GM12801 (cell line): ENCODE measurements around the gene LPP.

Experiments
- TF ChIP-seq, protein P1 (sequence below): IDR thresholded peaks from one replicate; pipeline ENCODE4 v1.5.1; 2011; ENCODE audit warnings: control low read depth; ENCODE audit not compliant: insufficient read length; ENCODE audit errors: extremely low read depth

LPP gene

DNA sequence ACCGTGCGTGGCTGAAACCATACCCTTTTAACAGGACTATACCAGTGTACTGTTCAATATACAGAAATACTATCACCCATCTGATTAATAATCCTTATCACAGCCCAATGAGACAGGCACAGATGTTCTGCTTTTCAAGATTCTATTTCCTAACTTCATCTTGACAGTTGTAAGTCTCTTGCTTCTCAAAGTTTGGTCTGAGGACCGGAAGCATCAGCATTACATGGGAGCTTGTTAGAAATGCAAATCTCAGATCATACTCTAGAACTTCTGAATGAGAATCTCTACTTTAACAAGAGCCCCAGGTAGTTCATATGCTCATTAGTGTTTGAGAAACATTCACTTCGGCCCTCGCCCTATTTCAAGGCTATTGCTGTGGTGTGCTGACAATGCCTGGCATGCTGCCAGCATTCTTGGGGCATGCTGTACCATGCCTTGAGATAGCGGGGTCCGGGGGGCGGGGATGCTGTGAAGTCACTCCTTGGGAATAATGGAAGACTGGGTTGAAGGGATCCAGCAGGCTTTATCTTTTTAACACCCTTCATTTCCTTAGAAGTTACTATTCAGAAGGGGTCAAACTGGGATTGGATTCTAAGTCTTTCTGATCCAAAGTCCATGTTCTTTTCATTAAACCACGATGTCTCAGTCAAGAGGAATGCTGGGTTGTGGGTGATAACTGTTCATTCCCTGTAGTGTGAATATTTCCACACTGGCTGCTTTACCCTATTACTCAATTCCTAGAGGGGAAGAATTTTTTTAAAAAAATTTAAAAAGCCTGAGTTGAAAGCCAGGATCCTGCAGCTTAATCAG, 194.7 kb downstream of the LPP start:
- TF ChIP-seq, protein P1, sequence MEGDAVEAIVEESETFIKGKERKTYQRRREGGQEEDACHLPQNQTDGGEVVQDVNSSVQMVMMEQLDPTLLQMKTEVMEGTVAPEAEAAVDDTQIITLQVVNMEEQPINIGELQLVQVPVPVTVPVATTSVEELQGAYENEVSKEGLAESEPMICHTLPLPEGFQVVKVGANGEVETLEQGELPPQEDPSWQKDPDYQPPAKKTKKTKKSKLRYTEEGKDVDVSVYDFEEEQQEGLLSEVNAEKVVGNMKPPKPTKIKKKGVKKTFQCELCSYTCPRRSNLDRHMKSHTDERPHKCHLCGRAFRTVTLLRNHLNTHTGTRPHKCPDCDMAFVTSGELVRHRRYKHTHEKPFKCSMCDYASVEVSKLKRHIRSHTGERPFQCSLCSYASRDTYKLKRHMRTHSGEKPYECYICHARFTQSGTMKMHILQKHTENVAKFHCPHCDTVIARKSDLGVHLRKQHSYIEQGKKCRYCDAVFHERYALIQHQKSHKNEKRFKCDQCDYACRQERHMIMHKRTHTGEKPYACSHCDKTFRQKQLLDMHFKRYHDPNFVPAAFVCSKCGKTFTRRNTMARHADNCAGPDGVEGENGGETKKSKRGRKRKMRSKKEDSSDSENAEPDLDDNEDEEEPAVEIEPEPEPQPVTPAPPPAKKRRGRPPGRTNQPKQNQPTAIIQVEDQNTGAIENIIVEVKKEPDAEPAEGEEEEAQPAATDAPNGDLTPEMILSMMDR: no peak

DNA sequence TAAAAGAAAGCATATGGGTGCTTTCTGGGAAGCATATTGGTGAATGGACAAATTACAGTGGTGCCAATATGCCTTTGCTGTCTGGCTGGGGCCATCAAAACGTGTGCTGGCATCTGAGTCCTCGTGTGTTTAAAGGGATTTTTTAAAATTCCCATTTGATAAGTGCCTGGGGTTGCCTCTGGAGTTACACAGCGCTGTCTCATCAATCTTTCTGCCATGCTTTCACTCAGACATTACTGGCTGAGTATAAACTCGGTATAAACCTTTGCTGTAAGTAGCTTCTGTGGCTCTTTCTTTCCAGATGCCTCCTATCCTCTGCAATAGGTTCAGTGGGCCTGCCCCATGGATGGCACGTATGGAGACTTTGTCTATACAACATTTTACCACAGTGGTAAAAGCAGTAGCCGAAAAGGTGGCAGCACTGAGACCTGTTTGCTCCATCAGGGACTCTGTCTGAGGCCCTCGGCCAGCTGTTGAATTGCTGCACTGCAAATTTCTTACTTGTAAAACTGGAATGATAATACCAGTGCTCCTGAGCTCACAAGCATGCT, 195.5 kb downstream of the LPP start:
- TF ChIP-seq, protein P1: no peak

DNA sequence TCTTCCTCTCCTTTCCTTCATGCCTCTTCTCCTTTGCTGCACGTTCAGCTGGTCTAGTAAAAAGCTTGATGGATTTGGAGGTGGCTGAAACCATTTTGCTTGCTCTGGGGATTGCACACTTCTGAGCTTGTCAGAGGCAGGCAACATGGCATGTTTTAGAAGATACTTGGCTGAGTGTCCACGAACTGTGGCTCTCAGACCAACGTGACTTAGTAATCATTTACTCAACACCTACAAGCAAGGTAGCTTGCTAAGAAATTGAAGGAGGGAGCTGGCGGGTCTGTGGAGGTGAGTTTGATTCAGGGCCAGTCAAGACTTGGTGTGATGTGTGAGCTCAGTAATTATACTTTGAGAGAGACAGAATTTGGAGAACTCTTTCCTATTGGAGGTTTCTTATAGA, 196.0 kb downstream of the LPP start:
- TF ChIP-seq, protein P1: no peak

DNA sequence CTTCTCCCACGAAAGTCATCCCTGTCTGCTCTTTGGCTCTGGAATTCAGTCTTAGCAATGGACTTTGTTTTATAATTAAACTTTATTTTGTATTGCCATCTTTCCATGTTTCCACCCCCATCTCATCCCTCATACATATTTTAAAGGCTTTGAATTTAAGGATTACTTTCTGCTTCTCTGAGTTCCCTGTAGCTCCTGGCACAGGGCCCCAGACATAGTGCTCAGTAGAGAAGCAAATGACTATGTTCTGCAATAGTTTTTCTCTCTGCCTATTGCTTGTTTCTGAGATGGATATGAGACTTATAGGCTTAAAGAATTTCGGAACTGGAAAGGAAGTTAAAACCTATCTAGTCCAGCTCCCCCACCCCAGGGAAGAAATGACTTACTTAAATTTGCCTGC, 197.0 kb downstream of the LPP start:
- TF ChIP-seq, protein P1: no peak

DNA sequence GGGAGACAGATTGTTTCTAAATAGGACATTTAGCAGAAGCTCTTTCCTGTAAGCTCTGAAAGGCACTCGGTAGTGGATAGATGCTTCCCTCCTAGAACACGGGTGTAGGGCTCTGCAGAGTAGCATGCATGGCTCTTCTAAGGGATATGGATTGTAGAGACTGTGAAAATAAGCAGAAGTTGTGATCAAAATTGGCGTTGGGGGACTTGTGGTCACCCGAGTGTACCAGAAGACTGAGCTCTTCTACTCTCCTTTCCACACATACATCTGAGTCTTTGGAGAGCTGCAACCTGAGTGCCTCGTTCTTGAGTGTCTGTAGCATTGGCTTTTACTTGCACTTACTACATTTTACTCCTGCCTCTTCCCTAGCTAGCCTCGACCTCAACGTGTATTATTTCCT, 197.7 kb downstream of the LPP start:
- TF ChIP-seq, protein P1: no peak

DNA sequence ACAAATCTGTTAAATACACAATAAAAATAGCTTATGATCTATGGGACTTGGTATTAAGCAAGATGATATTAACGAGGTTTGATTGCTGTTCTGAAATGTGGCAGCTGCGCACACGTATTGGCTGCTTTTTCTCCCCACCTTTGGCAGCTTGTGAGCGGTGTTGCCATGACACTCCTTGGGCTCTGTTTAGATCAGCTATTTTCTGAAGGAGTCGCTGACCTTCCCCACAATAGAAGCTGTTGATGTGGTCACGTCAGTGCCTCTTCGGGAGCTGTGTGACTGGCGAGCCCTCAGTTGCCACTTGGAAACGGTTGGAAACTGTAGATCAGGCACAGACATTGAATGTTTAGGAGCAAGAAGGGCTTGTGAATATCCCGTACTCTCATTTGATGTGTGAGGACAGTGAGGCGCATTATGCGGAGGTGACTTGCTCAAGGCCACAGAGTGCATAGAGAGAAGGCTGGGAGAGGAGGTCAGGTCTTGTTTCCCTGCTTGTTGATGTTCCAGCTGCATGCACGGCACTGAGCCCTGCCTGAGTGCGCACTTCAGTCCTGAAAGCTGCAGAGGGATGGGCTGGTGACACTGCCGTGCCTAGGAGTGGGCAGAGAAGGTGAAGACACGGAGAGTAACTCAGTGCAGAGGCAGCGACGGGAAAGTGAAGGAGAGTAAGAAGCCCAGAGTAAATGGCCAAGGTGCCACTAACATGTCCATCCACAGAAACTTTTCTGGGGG, 198.4 kb downstream of the LPP start:
- TF ChIP-seq, protein P1: no peak

DNA sequence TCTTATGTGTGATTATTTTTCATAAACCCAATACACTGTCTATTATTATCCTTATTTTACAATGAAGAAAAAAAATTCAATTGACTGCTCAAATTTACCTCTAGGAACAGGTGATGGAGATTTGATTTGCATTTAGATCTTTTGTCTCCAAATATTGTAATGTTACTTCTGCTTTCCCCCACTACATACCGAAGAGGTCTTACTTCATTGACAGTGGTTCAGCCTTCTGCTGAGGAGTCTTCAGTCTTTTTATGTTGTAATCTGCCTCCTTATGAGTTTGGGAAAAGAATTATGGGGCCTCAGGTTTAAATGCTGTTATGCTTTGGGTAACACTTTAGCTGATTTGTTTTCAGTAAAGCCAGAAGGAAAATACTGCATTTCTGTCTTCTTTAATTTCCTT, 199.5 kb downstream of the LPP start:
- TF ChIP-seq, protein P1: no peak
